Measurements from ENCODE around the gene SLC32A1.

The SLC32A1 gene

DNA sequence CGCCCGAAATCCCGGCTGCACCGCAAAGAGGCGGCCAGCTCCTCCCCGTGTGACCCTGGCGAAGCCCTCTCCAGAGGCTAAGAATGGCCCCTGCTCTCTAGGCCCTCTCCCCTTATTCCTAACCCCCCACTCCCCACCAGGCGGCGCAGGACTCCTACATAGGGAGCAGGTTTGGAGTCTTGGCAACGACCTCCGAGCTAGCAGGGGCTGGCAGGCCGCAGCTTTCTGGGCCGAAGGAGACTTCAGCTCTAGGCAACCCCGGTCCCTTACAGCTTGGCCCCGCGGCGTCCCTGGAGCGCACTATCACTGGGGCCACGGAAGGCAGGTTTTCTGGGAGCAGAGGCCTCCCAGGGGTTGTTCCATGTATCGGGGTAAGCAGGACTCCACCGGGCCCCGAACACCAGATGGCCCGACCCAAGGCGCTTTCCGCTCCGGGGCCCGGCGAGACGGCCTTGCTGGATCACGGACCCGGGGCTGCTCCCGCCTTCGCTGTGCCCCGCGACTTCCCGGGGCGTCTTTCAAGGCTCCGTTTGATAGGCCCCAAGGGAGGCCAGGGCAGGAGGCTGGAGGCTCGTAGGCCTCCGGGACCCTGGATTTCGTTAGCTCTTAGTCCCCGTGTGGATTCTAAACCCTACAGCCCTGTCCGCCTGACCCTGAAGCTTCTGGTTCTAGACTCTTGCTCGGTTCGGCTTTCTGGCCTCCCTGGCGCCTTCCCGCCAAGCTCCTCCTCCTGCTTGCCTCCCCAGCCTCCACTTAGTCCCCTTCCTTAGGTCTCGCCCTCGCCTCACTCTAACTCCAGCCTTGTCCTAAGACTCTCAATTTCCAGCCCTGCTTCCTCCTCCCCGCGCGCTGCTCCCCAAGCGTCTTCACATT is 1.9 kb downstream of the SLC32A1 start:
- DNase-seq: peak; percentile 79

DNA sequence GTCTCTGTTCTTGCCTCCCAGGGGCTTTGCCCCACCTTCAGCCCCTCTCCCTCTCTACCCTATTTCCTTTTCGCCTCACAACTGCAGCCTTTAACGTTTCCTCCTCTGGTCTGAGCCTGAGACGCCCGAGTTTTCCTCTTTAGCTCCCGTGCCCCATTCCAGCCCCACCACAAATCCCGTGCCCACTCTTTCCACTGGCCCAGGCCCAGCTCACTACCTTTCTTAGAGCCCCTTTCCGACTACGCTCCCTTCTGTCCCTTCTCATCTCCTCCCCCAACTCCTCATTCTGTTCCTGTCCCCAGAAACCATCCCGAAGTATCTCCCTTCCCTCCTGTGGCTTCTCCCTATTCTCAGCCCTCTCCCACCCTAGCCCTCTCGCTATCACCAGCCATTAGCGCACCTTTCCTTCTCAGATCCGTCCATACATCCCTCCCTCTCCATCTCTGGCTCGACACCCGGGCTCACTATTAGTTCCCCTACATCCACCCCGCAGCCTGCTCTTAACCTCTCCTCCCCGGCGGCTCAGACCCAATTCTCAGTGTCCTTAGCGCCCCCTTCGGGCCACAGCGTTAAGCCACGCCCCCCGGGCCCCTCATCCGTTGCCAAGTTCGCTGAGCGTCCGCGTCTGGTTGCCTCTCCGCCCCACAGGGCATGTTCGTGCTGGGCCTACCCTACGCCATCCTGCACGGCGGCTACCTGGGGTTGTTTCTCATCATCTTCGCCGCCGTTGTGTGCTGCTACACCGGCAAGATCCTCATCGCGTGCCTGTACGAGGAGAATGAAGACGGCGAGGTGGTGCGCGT is 2.7 kb downstream of the SLC32A1 start:
- DNase-seq: peak; percentile 87

DNA sequence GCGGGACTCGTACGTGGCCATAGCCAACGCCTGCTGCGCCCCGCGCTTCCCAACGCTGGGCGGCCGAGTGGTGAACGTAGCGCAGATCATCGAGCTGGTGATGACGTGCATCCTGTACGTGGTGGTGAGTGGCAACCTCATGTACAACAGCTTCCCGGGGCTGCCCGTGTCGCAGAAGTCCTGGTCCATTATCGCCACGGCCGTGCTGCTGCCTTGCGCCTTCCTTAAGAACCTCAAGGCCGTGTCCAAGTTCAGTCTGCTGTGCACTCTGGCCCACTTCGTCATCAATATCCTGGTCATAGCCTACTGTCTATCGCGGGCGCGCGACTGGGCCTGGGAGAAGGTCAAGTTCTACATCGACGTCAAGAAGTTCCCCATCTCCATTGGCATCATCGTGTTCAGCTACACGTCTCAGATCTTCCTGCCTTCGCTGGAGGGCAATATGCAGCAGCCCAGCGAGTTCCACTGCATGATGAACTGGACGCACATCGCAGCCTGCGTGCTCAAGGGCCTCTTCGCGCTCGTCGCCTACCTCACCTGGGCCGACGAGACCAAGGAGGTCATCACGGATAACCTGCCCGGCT is 3.4 kb downstream of the SLC32A1 start:
- DNase-seq: peak; percentile 29

DNA sequence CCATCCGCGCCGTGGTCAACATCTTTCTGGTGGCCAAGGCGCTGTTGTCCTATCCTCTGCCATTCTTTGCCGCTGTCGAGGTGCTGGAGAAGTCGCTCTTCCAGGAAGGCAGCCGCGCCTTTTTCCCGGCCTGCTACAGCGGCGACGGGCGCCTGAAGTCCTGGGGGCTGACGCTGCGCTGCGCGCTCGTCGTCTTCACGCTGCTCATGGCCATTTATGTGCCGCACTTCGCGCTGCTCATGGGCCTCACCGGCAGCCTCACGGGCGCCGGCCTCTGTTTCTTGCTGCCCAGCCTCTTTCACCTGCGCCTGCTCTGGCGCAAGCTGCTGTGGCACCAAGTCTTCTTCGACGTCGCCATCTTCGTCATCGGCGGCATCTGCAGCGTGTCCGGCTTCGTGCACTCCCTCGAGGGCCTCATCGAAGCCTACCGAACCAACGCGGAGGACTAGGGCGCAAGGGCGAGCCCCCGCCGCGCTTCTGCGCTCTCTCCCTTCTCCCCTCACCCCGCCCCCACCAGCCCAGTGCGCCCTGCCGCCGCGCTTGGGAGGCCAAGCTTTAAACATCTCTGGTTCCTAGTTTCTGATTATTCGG is 4.0 kb downstream of the SLC32A1 start:
- DNase-seq: no peak

DNA sequence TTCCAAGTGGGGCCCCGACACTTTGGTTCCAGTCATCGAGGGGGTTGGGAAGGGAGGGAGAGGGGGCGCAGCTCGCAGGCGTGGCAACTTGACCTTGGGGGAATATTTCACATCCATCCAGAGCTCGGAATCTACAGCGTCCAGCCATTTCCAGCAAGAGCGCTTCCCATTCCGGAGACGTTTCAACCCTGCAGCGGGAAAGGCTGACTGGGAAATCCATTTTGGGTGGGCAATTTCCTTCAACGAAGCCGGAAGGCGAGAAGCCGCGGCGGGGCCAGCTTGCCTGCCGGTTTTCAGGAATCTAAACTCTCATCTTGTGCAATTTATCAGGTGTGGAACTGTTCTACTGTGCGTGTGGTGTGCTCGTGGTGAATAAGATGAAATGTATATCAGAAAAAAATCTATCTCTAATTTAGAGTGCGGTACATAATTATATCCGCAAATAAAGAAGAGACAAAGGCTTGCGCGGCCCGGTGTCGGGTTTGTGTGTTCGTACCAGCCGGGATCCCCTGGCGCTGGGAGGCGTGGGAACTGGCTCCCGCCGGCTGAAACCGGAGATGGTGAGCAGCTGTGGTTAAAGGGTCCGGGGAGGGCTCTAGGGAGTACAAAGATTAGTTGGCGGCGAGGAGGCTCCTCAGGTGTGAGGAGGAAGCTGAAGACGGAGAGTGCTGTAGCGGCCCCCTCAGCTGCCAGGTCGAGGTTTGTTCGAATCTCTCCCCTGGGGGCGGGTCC is 4.8 kb downstream of the SLC32A1 start:
- DNase-seq: no peak

DNA sequence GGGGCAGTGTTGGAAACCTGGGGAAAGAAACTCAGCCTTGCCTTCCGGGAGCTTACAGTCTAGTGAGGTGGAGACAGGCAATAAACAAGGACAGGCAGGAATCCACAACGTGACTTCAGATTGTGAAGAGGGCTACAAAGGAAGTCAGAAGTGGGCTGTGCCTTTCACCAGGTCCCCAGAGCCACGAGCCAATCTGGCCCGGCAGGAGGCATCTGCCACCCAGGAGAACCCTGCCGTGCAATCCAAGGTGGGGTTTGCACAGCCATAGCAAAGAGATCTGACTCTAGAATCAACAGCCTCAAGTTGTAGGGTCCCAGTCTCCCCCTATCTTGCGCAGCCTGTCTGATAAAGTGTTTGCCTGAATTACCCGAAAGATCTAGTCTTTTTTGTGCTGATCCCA is 5.5 kb downstream of the SLC32A1 start:
- peak; percentile 31 for DNase-seq

DNA sequence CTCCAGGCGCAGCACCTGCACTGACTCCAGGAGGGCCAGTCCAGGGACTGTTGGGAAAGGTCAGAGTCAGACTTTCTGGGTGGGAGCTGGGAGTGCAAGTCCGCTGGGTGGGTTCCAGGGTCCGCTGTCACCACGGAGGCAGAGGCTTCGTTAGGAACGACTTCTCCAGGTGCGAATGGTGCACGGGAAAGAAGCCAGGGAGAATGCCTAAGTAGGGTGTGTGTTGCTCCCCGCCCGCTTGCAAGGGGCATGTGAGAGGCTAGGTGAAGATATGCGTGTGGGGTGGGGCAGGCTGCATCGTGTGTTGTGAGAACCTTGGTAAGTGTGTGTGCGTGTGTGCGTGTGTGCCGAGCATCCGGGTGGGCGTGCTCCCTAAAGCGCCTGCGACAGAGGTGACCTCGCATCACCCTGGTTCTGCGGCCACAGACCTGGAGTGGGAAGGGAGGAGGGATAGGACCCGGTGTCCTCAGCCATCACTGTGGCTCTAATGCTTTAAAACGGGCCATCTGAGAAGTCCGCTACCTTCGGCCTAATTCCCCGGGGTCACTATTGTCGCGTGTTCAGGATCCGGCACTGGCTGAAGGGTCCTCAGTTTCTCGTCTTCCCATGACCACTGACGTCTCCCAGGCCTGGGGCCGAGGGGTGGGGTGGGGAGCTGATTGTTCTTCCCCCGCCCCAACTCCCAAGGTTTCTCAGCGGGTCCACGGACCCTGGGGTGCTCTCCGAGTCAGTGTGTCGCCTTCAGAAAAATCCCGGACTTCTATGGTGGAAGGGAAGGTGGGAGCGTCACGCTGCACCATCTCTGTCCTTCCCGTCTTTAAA is 6.1 kb downstream of the SLC32A1 start:
- peak; percentile 37 for DNase-seq

DNA sequence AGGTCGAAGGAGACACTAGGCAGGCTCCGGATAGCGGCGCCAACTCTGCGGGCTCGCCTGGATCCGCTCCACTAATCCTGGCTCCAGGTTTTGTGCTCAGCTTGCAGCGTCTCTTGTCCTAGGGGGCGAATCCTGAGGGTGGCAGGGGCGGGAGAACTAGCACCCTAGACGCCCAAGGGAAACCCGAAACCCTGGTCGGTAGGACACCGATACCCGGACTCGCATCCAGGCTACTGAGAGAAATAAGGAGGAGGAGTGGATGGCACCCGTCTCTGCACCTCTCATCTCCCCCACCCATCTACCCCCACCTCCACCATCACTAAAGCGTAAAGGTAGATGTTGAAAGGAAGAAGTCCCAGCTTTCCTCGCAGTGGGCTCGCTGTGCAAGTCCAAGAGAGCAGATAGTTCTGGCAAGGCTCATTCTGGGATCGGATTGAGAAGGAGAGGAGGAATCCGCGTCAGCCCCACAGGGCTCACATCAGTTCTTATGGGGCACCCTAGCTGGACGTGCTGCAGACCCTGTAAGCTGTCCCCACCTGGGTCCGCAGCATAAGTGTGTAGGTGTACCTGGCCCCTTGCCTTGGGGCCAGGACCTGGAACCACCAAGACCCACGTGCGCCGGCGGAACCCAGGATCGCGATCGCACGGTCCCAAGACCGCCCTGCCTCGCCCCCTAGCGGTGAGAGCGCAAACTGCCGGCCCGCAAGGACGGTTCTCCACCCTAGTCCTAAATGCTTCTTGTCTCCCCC is 6.9 kb downstream of the SLC32A1 start:
- DNase-seq: peak; percentile 94

DNA sequence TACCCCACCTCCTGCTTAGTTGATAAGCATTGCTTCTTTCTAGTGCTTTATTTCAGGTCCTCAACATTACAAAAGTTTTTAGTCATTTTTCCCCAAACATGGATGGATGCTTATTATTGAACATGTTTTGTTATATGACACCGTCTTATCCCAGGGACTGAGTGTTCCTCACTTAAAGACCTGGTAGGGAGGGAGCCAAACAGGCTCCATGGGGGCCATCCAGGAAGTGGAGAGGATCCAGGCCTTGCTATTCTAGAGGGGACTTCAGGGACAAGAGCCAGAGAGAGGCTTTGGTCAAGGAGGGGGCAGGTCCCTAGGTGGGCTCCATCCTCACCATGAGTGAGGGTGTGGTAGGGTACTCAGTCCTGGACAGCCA is 7.4 kb downstream of the SLC32A1 start:
- no peak for DNase-seq

DNA sequence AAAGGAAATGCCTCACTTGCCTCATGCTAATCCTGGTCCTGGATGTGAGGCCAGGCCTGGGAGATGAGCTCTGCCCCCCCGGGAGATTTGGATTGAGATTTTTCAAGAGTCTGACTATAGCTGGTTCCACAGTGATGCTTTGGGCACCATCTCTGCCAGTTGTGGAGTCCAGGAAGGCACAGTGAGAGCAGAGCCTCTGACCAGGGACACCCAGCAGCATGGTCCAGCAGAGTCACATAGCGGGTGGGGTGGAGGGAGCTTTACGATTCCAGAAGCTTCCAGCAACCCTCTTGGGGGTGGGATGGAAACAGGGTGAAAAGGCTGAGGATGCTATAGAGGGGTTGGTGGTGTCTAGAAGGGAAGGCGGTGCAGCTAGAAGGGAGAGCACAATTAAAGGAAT is 8.7 kb downstream of the SLC32A1 start:
- no peak for DNase-seq

DNA sequence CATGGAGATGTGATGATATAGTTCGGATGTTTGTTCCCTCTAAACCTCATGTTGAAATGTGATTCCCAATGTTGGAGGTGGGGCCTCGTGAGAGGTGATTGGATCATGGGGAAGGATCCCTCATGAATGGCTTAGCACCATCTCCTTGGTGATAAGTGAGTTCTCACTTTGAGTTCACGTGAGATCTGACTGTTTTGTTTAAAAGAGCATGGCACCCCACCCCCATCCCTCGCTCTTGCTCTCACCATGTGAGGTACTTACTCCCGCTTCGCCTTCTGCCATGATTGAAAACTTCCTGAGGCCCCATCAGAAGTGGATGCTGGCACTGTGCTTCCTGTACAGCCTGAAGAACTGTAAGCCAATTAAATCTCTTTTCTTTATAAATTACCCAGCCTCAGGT is 10.9 kb downstream of the SLC32A1 start:
- DNase-seq: no peak

DNA sequence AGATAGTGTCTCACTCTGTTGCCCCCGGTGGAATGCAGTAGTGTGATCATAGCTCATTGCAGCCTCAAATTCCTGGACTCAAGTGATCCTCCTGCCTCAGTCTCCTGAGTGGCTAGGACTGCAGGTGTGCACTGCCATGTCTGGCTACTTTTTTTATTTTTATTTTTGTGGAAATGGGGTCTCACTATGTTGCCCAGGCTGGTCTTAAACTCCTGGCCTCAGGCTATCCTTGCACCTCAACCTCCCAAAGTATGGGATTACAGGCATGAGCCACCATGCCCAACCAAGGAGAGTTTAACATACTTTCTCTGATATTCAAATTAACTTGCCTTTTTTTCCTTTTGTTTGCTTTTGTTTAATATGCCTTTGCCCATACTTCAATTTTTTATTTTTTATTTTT is 13.6 kb downstream of the SLC32A1 start:
- DNase-seq: no peak

DNA sequence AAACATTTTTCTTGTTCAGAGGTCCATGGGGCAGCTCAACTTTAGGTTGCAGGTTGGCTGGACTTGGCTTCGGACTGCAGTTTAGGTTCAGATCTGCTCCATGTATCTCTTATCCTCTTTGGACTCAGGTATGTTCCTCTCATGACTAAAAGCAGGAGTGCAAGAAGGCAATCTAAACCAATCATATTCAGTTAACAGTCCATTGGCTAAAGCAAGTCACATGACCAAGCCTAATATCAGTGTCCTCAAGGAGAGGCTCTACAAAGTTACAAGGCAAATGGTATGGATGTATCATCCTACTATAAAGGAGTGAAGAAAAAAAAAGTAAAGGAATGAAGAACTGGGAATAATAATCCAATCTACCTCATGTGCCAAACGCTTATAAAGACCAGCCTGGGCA is 21.5 kb downstream of the SLC32A1 start:
- no peak for DNase-seq

DNA sequence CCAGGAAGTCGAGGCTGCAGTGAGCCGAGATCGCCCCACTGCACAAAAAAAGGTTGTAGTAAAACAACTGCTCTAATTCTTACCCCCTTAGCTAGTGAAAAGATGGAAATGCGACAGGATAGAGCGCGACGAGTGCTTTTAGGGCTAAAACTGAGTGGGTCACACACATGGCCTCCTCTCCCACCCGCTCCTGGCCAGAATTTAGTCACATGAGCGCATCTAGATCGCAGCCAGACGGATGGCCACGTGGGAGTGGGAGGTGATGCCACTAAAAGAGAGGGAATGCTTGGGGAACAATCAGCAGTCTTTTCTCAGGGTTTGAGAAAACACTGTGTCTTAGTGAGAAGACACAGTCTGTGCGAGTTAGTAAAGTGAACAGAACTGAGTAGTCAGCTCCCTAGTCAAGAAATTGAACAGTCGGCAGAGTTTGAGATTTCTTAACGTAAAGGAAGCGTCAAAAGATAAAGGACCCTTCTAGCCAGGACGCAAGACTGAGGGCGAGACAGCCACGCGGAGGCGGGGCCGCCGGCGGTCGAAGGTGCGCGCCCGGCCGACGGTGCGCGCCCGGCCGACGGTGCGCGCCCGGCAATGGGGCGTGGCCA is 23.3 kb downstream of the SLC32A1 start:
- DNase-seq: no peak

DNA sequence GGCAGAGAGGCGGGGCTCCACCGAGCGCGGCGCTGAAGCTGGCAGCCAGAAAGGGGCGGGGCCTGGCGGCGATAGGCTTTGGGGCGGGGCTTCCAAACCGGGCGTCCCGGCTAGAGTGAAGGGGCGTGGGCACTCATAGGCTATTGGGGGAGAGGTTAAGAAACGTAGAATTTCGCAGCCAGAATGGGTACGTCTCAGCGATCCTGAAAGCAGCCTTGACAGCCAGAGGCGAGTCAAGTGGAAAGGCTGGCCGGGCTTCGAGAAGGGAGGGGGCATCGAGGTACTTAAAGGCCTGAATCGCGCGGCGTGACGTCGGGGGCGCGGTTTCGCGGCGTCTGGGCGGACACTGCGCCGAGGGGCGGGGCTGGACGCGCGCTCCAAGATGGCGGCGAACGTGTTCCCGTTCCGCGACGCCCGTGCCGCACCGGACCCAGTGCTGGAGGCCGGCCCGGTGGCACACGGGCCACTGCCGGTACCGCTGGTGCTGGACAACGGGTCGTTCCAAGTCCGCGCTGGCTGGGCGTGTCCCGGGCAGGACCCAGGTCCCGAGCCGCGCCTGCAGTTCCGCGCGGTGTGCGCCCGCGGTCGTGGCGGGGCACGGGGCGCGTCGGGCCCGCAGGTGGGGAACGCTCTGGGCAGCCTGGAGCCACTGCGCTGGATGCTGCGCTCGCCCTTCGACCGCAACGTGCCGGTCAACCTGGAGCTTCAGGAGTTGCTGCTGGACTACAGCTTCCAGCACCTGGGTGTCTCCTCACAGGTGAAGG is 24.0 kb downstream of the SLC32A1 start, which contains the start of gene ACTR5:
Gene ACTR5 (plus strand): TSS at position 364 of the 764 bp plus-strand sequence. CDS start 19 bp downstream, at position 383.
- peak; percentile 90 for DNase-seq

DNA sequence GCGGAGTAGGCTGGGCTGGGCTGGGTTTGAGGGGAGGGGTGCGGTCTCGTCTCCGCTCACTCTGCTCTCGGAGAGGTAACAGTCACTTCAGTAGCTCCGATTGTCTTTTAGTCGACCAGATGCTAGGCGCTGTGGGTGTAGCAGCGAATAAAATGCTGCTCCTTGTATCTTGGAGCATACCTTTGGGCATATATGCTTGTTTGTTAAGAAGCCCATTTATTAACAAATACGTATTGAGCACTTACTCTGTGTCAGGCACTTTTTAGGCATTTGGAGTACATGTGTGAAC is 24.5 kb downstream of the SLC32A1 start:
- no peak for DNase-seq

DNA sequence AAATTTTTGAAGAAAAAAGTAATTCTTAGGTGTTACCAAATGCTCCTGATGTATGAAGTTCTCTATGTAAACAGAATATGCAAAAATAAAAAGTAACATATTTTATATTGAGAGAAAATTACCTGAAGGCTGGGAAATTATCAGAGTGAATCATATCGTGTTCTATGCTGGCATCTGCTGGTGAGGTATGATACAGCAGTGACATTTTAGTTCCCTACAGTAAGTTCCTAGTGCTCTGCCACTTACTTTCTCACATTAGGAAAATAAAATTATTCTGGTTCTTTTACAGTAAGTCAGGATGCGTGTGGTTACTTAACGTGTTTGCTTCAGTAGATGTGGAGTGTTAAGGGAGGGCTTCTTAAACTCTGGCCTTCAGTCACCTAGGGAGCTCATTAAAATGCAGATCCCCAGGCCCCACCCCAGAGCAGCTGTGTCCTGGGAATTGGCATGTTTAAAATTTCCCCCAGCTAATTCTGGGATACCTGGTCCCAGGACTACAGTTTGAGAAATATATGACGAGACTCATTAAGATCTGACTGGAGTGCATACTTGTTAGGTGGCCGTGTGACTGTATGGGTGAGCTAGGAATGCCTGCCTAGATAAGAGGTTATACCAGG is 27.2 kb downstream of the SLC32A1 start:
- peak; percentile 32 for DNase-seq

DNA sequence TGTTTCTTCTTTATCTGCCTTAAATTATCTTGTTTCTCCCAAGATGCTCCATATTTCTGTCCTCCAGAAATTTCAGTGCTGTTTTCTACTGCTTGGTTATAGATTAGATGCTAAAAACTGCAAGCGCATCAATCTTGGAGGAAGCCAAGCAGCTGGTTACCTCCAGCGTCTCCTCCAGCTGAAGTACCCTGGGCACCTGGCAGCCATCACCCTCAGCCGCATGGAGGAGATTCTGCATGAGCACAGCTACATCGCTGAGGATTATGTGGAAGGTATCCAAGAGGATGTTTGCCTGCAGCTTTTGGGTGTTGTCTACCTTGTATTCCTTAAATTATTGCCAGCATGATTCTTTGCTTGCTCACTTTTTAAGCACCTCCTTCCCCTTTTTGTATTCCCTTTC is 27.7 kb downstream of the SLC32A1 start:
- DNase-seq: no peak

DNA sequence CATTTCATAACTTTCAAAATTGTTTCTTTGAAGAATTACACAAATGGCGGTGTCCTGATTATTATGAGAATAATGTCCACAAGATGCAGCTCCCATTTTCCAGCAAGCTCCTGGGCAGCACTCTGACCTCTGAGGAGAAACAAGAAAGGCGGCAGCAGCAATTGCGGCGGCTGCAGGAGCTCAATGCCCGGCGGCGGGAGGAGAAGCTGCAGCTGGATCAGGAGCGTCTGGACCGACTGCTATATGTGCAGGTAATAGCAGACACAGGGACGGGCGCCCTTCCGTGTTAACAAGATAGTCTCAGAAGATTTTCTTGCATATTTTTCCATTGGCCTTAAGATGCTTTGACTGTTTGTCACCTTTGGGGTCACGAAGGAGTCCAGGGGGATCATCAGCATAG is 30.6 kb downstream of the SLC32A1 start:
- DNase-seq: no peak

Measured in 8988T (cell line).